Thoracic aorta (tissue), 2 donors: ENCODE results near the gene IFT81. TPM values are rescaled to one million over a fixed set of nuclear protein-coding genes. Genes with fewer than 3 reads are reported as not detected.
A peak's percentile ranks its signal among the peaks of the same experiment; 100 is the strongest.

Experiments
- ATAC-seq: fragments of 150-250 bp; one replicate; pipeline ENCODE4 v1.8.0; 2017; ENCODE audit warnings: low read depth; ENCODE audit not compliant: insufficient number of reproducible peaks, low FRiP score
- DNase-seq: peaks from one replicate; pipeline ENCODE4 v3.0.0-alpha.2; 2020; ENCODE audit warnings: low spot score
- H3K27ac ChIP-seq, 2 donors: fragments of 200-600 bp; sonication (generic); 1 replicate in 1 of 2; 2 replicates in 1 of 2; pipeline ENCODE4 v1.5.1; 2016; ENCODE audit warnings: mild to moderate bottlenecking in 2 of 2, moderate library complexity in 2 of 2
- H3K27me3 ChIP-seq: fragments of 200-600 bp; sonication (generic); replicated peaks from 2 replicates; pipeline ENCODE4 v1.6.0; 2016; ENCODE audit warnings: mild to moderate bottlenecking; ENCODE audit not compliant: insufficient read depth
- H3K36me3 ChIP-seq: fragments of 200-600 bp; sonication (generic); one replicate; pipeline ENCODE4 v1.5.1; 2016
- H3K4me1 ChIP-seq, 2 donors: fragments of 200-600 bp; sonication (generic); 1 replicate in 1 of 2; 2 replicates in 1 of 2; pipeline versions ENCODE4 v1.5.1 to v1.6.0; 2016; ENCODE audit warnings: low read depth in 2 of 2, mild to moderate bottlenecking in 1 of 2; ENCODE audit not compliant: control insufficient read depth in 1 of 2
- H3K4me3 ChIP-seq: fragments of 200-600 bp; sonication (generic); 2 replicates; pipeline ENCODE4 v1.5.1; 2016; ENCODE audit warnings: mild to moderate bottlenecking
- H3K9me3 ChIP-seq: fragments of 200-600 bp; sonication (generic); 2 replicates; pipeline ENCODE4 v1.5.1; 2016
- total RNA-seq, 2 donors: library from RNA; depleted of rRNA; stranded (reverse); fragments of >200 nt; gene quantifications; one replicate each; pipeline versions ENCODE4 v1.1.0 to v1.2.3, GENCODE V29; 2016
- TF ChIP-seq, protein P1 (sequence below): fragments of 200-600 bp; sonication (generic); IDR thresholded peaks from one replicate; pipeline ENCODE4 v1.5.1; 2019; ENCODE audit warnings: antibody characterized with exemption

Gene IFT81
- total RNA-seq, 2 donors from 2014 or later: 9.3 to 17.4 TPM

DNA sequence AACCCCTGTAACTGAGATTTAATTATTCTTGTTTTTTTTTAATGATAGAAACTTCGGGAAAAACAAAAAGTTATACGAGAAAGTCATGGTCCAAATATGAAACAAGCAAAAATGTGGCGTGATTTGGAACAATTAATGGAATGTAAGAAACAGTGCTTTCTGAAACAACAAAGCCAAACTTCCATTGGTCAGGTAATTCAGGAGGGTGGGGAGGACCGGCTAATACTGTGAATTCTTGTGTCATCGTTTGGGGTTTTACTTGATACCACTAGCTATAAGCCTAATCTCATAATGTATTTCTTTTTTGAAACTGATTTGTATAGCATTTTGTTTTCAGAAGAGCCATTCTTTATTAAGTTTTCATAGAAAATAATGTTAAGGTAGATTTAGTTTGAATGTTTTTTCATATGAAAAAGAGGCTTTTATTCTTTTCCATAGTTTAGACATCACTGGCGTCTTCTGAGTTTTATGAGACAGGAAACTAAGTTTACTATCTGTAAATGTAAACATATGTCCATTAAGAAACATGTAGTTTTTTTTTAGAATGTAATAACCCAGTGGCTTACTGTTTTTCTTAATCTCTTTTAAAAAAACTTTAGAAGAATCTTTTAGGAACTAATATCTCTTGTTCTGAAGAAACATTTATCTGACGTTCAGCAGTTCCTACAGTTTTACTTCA lies 94.0 kb downstream of the IFT81 start:
- H3K27me3 ChIP-seq: no peaks in the 10 kb centered on the region
- H3K36me3 ChIP-seq: no peaks in the 10 kb centered on the region
- ATAC-seq (no peak), DNase-seq (no peak)
- H3K9me3 ChIP-seq: peaks cover 5% of the 10 kb centered on the region
- TF ChIP-seq, protein P1, sequence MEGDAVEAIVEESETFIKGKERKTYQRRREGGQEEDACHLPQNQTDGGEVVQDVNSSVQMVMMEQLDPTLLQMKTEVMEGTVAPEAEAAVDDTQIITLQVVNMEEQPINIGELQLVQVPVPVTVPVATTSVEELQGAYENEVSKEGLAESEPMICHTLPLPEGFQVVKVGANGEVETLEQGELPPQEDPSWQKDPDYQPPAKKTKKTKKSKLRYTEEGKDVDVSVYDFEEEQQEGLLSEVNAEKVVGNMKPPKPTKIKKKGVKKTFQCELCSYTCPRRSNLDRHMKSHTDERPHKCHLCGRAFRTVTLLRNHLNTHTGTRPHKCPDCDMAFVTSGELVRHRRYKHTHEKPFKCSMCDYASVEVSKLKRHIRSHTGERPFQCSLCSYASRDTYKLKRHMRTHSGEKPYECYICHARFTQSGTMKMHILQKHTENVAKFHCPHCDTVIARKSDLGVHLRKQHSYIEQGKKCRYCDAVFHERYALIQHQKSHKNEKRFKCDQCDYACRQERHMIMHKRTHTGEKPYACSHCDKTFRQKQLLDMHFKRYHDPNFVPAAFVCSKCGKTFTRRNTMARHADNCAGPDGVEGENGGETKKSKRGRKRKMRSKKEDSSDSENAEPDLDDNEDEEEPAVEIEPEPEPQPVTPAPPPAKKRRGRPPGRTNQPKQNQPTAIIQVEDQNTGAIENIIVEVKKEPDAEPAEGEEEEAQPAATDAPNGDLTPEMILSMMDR: no peak
- H3K4me3 ChIP-seq: peak overlapping the region; percentile 10
- H3K27ac ChIP-seq: peak overlapping the region in 1 of 2 donors; percentile 36
- peaks cover 13 to 24% of the 10 kb centered on the region in 2 donors for H3K4me1 ChIP-seq

- ATAC-seq (no peak), DNase-seq (no peak)
- Histone ChIP-seq H3K27me3 (no peaks in the 10 kb centered on the region), H3K36me3 (no peaks in the 10 kb centered on the region), H3K9me3 (no peaks in the 10 kb centered on the region), H3K4me3 (no peak overlapping the region), H3K27ac (peak overlapping the region; percentile 67 to 78), H3K4me1 (peaks cover 31 to 50% of the 10 kb centered on the region in 2 donors)
- TF ChIP-seq, protein P1: no peak
Observed at GRCh38 chr12:110222027-110222426, 97.9 kb downstream of the IFT81 start.

DNA sequence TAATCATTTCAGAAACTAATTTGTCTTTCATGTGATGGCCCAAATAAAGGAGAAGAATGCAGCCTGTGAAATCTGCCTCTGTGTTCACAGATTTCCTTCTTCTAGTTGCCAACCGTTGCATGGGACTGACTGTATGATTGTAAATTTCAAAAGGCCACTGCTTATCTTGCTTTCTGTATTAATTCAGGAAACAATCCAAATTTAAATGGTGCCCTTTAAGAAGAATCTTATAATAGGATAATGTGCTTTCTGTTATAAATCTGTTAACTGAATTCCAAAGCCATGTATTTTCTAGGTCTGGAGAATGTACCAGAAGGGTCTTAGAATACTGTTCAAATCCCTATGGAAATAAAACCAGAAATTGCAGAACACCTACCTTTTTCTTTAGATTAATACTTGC lies 98.3 kb downstream of the IFT81 start:
- Histone ChIP-seq H3K36me3 (no peaks in the 10 kb centered on the region), H3K4me1 (peaks cover 31 to 50% of the 10 kb centered on the region in 2 donors), H3K9me3 (no peaks in the 10 kb centered on the region), H3K4me3 (no peak overlapping the region), H3K27ac (peak overlapping the region; percentile 67 to 78), H3K27me3 (no peaks in the 10 kb centered on the region)
- DNase-seq: no peak
- TF ChIP-seq, protein P1: no peak
- ATAC-seq: no peak

DNA sequence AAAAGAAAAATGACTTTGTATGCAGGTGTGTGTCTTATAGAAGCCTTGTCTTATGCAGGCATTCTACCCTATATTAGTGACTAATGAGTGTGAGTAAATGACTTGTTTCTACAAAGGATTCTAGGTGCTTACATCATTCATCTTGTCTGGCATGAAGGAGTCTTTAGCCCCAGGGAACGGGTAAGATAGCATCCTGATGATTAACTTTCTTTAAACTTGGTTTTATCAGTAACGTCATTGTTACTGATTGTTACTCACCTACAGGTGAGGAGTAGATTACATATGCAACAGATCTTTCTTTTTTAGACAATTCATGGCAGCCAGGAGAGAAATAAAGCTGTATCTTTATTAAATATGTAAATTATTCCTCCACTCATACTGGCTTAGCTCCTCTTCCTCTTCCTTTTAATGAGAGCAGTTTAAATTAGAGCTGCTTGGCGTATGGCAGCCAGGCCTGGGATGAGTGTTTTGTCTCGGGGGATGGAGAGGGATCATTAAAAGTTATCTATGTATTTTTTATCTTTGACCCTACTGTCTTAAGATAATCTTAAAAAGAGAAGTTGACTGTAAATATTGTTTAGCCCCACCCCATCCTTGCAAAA lies 99.7 kb downstream of the IFT81 start:
- H3K4me1 ChIP-seq: peaks cover 31 to 50% of the 10 kb centered on the region in 2 donors
- ATAC-seq (no peak), DNase-seq (no peak)
- no peaks in the 10 kb centered on the region for H3K36me3 ChIP-seq
- peak overlapping the region; percentile 67 to 78 for H3K27ac ChIP-seq
- no peaks in the 10 kb centered on the region for H3K9me3 ChIP-seq
- peak overlapping the region; percentile 64 for H3K4me3 ChIP-seq
- TF ChIP-seq, protein P1: no peak
- H3K27me3 ChIP-seq: no peaks in the 10 kb centered on the region

- DNase-seq (no peak), ATAC-seq (peak; percentile 71)
- Histone ChIP-seq H3K9me3 (no peaks in the 10 kb centered on the region), H3K36me3 (no peaks in the 10 kb centered on the region), H3K4me3 (peak overlapping the region; percentile 64), H3K27ac (peak overlapping the region; percentile 67 to 78), H3K4me1 (peaks cover 31 to 50% of the 10 kb centered on the region in 2 donors), H3K27me3 (no peaks in the 10 kb centered on the region)
- TF ChIP-seq, protein P1: peak; percentile 59
Observed at GRCh38 chr12:110224379-110225304, 100.5 kb downstream of the IFT81 start.
